ENCODE measurements around the gene LTBP2.

DNA sequence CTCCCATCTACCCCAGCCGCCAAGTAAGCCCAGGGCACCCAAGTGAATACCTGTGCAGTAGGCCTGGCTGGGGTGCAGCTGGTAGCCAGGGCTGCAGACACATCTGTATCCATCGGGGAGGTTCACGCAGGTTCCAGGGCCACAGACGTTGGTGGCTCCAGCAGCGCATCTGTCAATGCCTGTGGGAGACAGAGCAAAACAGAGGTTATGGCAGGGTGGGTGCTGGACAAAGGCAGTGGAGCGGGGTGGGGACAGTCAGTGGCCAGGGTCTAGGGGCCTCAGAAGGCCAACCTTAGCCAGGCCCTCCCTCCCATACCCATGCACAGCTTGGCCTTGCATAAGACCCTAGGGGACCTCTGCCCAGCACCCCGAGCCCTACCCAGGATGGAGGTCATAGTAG lies 89.3 kb downstream of the LTBP2 start:
- TF ChIP-seq, protein P1, sequence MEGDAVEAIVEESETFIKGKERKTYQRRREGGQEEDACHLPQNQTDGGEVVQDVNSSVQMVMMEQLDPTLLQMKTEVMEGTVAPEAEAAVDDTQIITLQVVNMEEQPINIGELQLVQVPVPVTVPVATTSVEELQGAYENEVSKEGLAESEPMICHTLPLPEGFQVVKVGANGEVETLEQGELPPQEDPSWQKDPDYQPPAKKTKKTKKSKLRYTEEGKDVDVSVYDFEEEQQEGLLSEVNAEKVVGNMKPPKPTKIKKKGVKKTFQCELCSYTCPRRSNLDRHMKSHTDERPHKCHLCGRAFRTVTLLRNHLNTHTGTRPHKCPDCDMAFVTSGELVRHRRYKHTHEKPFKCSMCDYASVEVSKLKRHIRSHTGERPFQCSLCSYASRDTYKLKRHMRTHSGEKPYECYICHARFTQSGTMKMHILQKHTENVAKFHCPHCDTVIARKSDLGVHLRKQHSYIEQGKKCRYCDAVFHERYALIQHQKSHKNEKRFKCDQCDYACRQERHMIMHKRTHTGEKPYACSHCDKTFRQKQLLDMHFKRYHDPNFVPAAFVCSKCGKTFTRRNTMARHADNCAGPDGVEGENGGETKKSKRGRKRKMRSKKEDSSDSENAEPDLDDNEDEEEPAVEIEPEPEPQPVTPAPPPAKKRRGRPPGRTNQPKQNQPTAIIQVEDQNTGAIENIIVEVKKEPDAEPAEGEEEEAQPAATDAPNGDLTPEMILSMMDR (IDR thresholded peaks at IDR 0.05) = no peak
- no peak for TF ChIP-seq POLR2A (IDR thresholded peaks at IDR 0.05)
